ENCODE data around the gene SLC5A5. TPM values are rescaled to one million over a fixed set of nuclear protein-coding genes. Genes with fewer than 3 reads are reported as not detected.

The SLC5A5 gene
- total RNA-seq, 3 donors from 2014 or later (not counting 1 experiment from before 2014, with no cell fraction given), result 0.25 to 0.43 (median 0.26) TPM

GRCh38 chr19:17865364-17866311 lies 6.1 kb upstream of the SLC5A5 start:
- no peaks in the 10 kb centered on the region for H3K9me3 Mint-ChIP-seq
- H3K27ac Mint-ChIP-seq, result peak overlapping the region; percentile 23 to 60
- peaks cover 1 to 5% of the 10 kb centered on the region in 2 donors for H3K27me3 Mint-ChIP-seq (ENCODE audit: low read depth in 2 of 2)
- WGBS (ENCODE audit: insufficient coverage), result 83% methylated on average over 11 of the region's 13 CpGs
- no peak overlapping the region for H3K4me3 ChIP-seq (ENCODE audit: low read length)
- H3K9me3 ChIP-seq (ENCODE audit: control insufficient read depth, insufficient read depth, low read length), result no peaks in the 10 kb centered on the region
- H3K4me3 Mint-ChIP-seq, result no peak overlapping the region
- H3K4me1 ChIP-seq (ENCODE audit: control insufficient read depth, insufficient read depth, low read length), result peaks cover 18% of the 10 kb centered on the region
- H3K36me3 Mint-ChIP-seq, result no peaks in the 10 kb centered on the region
- TF ChIP-seq, protein P1, sequence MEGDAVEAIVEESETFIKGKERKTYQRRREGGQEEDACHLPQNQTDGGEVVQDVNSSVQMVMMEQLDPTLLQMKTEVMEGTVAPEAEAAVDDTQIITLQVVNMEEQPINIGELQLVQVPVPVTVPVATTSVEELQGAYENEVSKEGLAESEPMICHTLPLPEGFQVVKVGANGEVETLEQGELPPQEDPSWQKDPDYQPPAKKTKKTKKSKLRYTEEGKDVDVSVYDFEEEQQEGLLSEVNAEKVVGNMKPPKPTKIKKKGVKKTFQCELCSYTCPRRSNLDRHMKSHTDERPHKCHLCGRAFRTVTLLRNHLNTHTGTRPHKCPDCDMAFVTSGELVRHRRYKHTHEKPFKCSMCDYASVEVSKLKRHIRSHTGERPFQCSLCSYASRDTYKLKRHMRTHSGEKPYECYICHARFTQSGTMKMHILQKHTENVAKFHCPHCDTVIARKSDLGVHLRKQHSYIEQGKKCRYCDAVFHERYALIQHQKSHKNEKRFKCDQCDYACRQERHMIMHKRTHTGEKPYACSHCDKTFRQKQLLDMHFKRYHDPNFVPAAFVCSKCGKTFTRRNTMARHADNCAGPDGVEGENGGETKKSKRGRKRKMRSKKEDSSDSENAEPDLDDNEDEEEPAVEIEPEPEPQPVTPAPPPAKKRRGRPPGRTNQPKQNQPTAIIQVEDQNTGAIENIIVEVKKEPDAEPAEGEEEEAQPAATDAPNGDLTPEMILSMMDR (IDR thresholded peaks at IDR 0.05), result no peak
- ATAC-seq (no peak), DNase-seq (peak in 1 of 2 donors; percentile 10)
- no peak overlapping the region for H3K27ac ChIP-seq (ENCODE audit: low read length)
- peaks cover 36% of the 10 kb centered on the region for H3K36me3 ChIP-seq (ENCODE audit: control insufficient read depth, insufficient read depth, low read length)
- peaks cover 8 to 11% of the 10 kb centered on the region in 2 donors for H3K4me1 Mint-ChIP-seq
- no peaks in the 10 kb centered on the region for H3K27me3 ChIP-seq (ENCODE audit: control insufficient read depth, insufficient read depth, low read length)
- intact Hi-C loops (cut with micrococcal nuclease), result no loop called here

GRCh38 chr19:17866312-17866963 lies 5.3 kb upstream of the SLC5A5 start:
- H3K4me3 Mint-ChIP-seq, result no peak overlapping the region
- Histone ChIP-seq H3K36me3 (ENCODE audit: control insufficient read depth, insufficient read depth, low read length) (peaks cover 33% of the 10 kb centered on the region), H3K9me3 (ENCODE audit: control insufficient read depth, insufficient read depth, low read length) (no peaks in the 10 kb centered on the region), H3K4me3 (ENCODE audit: low read length) (no peak overlapping the region), H3K4me1 (ENCODE audit: control insufficient read depth, insufficient read depth, low read length) (peaks cover 10% of the 10 kb centered on the region), H3K27me3 (ENCODE audit: control insufficient read depth, insufficient read depth, low read length) (no peaks in the 10 kb centered on the region), H3K27ac (ENCODE audit: low read length) (no peak overlapping the region)
- H3K36me3 Mint-ChIP-seq, result no peaks in the 10 kb centered on the region
- peaks cover 6 to 9% of the 10 kb centered on the region in 2 donors for H3K27me3 Mint-ChIP-seq (ENCODE audit: low read depth in 2 of 2)
- intact Hi-C loops (cut with micrococcal nuclease), result no loop called here
- 95% methylated on average over 8 of the region's 8 CpGs for WGBS (ENCODE audit: insufficient coverage)
- TF ChIP-seq, protein P1 (IDR thresholded peaks at IDR 0.05), result no peak
- H3K27ac Mint-ChIP-seq, result peak overlapping the region in 1 of 2 donors; percentile 20
- H3K9me3 Mint-ChIP-seq, result no peaks in the 10 kb centered on the region
- ATAC-seq (no peak), DNase-seq (no peak)
- H3K4me1 Mint-ChIP-seq, result peaks cover under 1 to 3% of the 10 kb centered on the region in 2 donors

DNA sequence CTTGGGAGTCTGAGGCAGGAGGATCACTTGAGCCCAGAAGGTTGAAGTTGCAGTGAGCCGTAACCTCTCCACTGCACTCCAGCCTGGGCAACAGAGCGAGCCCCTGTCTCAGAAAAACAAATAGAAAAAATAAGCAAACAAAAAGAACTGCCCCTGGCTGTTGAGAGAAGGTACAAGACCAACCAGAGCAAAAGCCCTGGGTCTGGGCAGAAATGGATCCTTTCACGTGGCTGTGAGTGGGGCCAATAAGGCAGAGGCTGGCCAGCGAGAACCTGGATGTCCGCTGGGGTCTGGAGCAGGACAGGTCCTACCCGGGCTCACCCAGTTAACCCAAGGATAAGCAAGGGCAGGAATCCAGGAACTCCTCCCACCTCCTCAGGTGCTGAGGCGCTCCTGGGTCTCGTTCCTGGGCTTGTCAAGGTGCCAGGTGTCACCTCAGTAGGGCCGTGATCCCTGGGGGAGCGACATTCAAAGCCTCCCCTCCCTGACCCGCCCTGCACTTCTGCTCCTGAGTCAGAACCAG lies 4.7 kb upstream of the SLC5A5 start:
- H3K27me3 Mint-ChIP-seq (ENCODE audit: low read depth in 2 of 2), result peaks cover 6 to 13% of the 10 kb centered on the region in 2 donors
- no peaks in the 10 kb centered on the region for H3K9me3 ChIP-seq (ENCODE audit: control insufficient read depth, insufficient read depth, low read length)
- H3K4me3 ChIP-seq (ENCODE audit: low read length), result no peak overlapping the region
- intact Hi-C loops (cut with micrococcal nuclease), result no loop called here
- H3K36me3 Mint-ChIP-seq, result no peaks in the 10 kb centered on the region
- ATAC-seq (no peak), DNase-seq (no peak)
- H3K9me3 Mint-ChIP-seq, result no peaks in the 10 kb centered on the region
- no peak overlapping the region for H3K27ac ChIP-seq (ENCODE audit: low read length)
- peaks cover 11% of the 10 kb centered on the region for H3K4me1 ChIP-seq (ENCODE audit: control insufficient read depth, insufficient read depth, low read length)
- peaks cover 0 to 4% of the 10 kb centered on the region in 2 donors for H3K4me1 Mint-ChIP-seq
- no peak overlapping the region for H3K4me3 Mint-ChIP-seq
- H3K36me3 ChIP-seq (ENCODE audit: control insufficient read depth, insufficient read depth, low read length), result peaks cover 27% of the 10 kb centered on the region
- TF ChIP-seq, protein P1 (IDR thresholded peaks at IDR 0.05), result no peak
- WGBS (ENCODE audit: insufficient coverage), result 89% methylated on average over 11 of the region's 11 CpGs
- H3K27me3 ChIP-seq (ENCODE audit: control insufficient read depth, insufficient read depth, low read length), result peaks cover 4% of the 10 kb centered on the region
- peak overlapping the region in 1 of 2 donors; percentile 20 for H3K27ac Mint-ChIP-seq
